Prostate gland (tissue), 2 donors: Measurements from ENCODE around the gene CRYL1.

ENCODE experiments used
- CTCF ChIP-seq, 4 experiments: fragments of 200-600 bp in 2 of 4; fragments of 450-650 bp in 2 of 4; sonication (generic) in 2 of 4; IDR thresholded peaks; 1 replicate in 3 of 4; 2 replicates in 1 of 4; pipeline ENCODE4 v1.5.1; 2016 to 2019; ENCODE audit warnings: antibody characterized with exemption in 4 of 4, mild to moderate bottlenecking in 2 of 4, moderate library complexity in 2 of 4
- POLR2A ChIP-seq: fragments of 450-650 bp; IDR thresholded peaks from one replicate; pipeline ENCODE4 v1.6.1; 2016; ENCODE audit warnings: antibody characterized with exemption, mild to moderate bottlenecking
- POLR2AphosphoS5 ChIP-seq: sonication (generic); formaldehyde crosslinking; IDR thresholded peaks from one replicate; pipeline ENCODE4 v1.6.1; 2017; ENCODE audit warnings: antibody characterized with exemption

- no peak for TF ChIP-seq POLR2AphosphoS5
- TF ChIP-seq POLR2A, result no peak
- TF ChIP-seq CTCF (IDR thresholded peaks at IDR 0.05), result no peak
Observed at GRCh38 chr13:20461481-20461859, 64.2 kb downstream of the CRYL1 start.
